Measurements from ENCODE around the gene RPS6KA4.
"Not testable (repeated sequence)": the region's sequence is repeated elsewhere in the genome, so short reads cannot be mapped to it uniquely, and the experiment has no call there.

RPS6KA4 gene

GRCh38 chr11:64385945-64386704 lies 27.2 kb downstream of the RPS6KA4 start:
- no peak for DNase-seq (ENCODE audit: low read depth, low spot score)

- DNase-seq (ENCODE audit: low read depth, low spot score), result no peak
Measured at GRCh38 chr11:64387916-64388315, 29.0 kb downstream of the RPS6KA4 start.

GRCh38 chr11:64388894-64389293 lies 29.9 kb downstream of the RPS6KA4 start:
- no peak for DNase-seq (ENCODE audit: low read depth, low spot score)

DNA sequence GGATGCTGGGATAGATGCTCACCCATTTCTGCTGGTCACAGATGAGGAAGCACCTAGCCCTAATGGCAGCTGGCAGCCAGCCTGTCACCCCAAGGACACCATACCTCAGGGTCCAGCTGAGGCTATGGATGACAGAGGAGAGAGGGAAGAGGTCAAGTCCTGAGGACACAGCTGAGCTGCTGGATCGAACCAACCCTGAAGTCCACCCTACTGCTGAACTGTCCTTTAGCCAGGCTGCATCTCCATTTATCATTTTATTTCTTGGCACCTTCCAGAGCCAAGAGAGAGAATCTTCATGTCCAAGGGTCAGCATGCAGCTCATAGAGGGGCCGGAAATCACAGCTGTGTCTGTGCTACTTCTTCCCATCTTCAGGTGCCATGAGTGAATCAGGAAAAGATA lies 30.9 kb downstream of the RPS6KA4 start:
- DNase-seq (ENCODE audit: low read depth, low spot score), result no peak

DNA sequence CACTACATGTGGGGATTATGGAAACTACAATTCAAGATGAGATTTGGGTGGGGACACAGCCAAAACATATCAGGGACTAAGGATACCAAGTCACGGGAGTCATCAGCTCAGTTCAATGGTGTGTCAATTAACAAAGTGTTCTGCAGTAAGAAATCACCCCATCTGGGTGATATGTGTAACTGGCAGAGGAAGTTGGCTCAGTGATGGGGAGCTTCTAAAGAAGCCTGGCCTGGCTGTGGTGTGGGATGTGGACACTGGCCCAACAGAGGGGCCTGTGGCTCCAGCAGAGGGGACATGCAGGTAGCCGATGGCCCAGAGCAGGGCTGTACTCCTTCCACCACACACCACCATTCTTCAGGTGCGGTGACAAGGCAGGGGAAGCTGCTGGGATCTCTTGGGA lies 31.6 kb downstream of the RPS6KA4 start:
- DNase-seq (ENCODE audit: low read depth, low spot score), result no peak

DNA sequence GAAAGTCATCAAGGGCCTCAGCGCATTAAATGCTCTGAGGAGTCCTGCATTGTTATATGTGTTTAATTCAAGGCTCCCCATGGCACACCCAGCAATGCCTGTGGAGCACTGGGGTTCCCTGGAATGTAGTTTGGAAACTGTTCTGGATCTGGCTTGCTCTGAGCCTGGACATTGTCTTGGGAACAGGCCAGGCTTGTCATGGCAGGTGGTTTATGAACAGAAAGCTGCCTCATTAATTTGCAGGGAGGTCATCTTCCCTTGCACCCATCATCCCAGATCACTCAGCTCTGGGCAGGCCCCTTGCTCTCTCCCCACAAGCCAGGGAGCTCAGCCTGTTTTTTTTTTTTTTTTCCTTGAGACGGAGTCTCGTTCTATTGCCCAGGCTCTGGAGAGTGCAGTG lies 32.9 kb downstream of the RPS6KA4 start:
- DNase-seq (ENCODE audit: low read depth, low spot score), result no peak

DNA sequence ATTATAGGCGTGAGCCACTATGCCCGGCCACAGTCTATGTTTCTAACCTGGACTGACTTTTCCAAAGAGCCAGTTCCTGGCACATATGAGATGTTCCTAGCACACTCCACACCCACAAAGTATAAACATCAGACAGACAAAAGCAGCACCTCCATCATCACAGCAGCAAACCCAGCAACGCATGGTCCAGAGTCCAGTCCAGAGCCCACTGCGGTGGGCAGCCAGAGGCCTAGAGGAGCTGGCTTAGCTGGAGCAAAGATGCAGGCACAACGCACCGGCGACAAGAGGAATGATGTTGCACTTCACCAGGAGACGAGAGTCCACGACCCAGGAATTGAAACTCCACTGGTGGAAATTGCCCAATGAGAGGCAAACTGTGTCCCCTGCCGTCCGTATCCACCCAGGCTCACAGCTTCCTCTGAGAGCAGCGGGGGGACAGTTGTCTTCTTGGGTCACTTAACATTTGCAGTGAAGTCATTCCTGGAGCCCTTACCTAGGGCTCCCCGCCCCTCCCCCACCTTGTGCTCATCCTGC lies 36.6 kb downstream of the RPS6KA4 start:
- no peak for DNase-seq (ENCODE audit: low read depth, low spot score)

DNA sequence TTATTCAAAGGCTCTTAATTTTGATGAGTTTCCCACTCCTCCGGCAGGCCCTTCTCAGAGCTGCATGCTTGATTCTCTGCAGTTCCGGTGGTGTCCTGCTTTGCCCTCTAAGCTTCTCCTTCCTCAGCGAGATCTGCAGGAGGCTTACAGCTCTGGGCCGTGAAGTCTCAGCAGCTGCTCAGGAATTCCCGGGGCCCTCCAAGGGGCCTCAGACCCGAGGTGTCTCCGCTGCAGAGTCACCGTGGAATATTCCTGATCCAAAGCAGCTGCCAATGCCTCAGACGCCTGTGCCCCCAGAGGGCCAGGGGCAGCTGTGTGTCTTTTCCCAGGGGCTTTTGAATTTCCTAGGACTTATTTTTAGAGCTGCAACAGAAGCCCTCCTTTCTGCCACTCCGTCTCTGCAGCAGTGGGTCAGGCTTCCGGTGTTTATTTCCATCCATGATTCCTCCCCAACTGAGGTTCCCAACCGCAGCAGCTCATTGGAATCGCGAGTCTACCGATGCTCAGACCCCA lies 37.2 kb downstream of the RPS6KA4 start:
- DNase-seq (ENCODE audit: low read depth, low spot score), result peak; percentile 75

- no peak for DNase-seq (ENCODE audit: low read depth, low spot score)
Measured at GRCh38 chr11:64400102-64400501, 41.1 kb downstream of the RPS6KA4 start.

GRCh38 chr11:64400667-64401066 lies 41.7 kb downstream of the RPS6KA4 start:
- no peak for DNase-seq (ENCODE audit: low read depth, low spot score)

GRCh38 chr11:64401775-64402174 lies 42.8 kb downstream of the RPS6KA4 start:
- no peak for DNase-seq (ENCODE audit: low read depth, low spot score)

DNA sequence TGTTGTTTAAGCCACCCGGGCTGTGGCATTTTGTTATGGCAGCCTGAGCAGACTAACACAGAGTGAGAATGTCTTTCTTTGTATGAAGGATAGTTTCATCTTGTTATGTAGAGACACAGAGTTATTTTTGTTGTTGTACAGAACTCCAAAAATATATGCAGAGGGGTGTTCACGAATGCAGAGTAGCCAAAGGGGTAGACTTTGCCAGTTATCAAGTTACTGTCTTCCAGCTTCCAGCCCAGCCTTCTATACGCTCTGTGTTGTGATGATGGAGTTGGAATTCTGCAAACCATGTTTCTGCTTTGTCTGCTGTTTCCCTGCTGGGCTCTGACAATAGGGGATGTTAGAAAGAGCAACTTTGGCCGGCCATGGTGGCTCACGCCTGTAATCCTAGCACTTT lies 44.1 kb downstream of the RPS6KA4 start:
- no peak for DNase-seq (ENCODE audit: low read depth, low spot score)

DNA sequence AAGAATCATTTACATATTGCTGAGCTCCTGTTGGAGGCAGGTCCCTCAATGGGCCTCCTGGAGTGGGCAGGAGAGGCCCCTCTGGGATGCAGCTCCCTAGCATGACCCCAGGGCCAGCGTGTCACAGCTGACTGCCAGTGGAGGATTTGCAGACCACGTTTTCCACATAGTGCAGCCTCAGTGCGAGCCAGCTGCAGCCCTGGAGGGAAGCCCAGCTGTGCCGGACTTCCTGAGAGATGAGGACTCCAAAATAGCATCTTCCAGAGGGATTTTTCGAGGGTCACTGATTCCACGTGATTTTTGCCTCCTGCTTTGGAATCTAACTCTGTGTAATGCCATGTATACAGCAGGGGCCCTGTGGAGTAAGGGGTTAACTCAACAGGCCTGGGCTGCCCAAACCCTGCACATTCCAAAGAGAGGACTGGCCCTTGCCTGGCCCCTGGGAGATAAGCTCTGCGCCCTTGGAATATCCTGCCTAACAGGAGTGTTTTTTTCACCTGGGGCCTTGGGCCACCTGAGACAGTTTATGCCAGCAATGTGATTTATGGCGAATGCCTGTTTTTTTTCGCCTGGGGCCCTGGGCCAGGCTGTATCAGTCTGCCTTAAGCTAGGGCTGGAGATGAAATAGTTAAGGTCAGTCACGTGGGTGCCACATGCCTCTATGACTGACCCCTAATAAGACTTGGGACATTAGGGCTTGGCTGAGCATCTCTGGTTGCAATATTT lies 47.4 kb downstream of the RPS6KA4 start:
- DNase-seq (ENCODE audit: low read depth, low spot score), result peak; percentile 94

DNA sequence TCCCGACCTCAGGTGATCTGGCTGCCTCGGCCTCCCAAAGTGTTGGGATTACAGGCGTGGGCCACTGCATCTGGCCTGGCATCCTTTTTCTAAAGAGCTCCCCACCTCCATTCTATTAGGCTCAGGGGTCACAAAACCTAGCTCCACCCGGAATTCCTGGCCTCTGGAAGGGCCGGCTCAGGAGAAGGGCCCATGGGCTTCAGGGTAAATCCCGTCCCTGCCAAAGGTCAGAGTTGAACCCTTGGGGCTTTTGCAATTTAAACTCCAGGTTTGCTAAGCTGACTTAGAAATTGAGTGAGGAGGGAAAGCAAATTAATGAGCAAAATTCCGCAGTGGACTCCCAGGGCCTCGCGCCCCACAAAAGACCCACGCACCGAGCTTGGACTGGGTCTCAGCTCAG lies 48.3 kb downstream of the RPS6KA4 start:
- DNase-seq (ENCODE audit: low read depth, low spot score), result peak; percentile 77

DNA sequence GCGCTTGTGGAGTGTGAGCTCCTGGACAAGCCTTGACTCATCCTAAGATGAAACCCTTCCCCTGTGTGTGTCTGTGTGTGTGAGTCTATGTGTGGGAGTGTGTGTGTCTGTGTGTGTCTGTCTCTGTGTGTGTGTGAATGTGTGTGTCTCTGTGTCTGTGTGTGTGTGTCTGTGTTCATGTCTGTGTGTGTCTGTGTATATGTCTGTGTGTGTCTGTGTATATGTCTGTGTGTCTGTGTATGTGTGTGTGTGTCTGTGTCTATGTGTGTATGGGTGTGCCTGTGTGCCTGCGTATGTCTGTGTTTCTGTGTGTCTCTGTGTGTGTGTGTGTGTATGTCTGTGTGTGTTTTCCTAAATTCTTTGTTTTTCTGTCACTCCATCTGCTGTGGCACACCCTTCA lies 48.7 kb downstream of the RPS6KA4 start:
- no peak for DNase-seq (ENCODE audit: low read depth, low spot score)

DNA sequence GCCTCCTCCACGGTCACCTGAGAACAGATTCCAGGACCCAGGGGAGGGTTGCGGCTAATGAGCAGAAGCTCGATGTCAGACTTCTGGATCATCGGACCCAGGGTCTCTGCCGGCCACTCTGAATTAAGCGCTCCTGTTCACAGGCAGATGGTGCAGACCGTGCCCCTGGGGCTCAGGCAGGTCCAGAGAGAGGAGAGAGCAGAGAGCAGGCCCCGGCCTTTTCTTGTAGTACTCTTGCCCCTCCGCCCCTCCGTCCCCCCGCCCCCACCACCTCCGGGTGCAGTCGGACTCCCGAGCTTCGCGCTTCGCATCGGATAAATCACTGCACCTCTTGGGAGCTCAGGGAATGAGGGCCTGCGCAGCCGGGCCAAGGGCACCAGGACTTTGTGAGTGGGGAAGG lies 50.3 kb downstream of the RPS6KA4 start:
- DNase-seq (ENCODE audit: low read depth, low spot score), result no peak

DNA sequence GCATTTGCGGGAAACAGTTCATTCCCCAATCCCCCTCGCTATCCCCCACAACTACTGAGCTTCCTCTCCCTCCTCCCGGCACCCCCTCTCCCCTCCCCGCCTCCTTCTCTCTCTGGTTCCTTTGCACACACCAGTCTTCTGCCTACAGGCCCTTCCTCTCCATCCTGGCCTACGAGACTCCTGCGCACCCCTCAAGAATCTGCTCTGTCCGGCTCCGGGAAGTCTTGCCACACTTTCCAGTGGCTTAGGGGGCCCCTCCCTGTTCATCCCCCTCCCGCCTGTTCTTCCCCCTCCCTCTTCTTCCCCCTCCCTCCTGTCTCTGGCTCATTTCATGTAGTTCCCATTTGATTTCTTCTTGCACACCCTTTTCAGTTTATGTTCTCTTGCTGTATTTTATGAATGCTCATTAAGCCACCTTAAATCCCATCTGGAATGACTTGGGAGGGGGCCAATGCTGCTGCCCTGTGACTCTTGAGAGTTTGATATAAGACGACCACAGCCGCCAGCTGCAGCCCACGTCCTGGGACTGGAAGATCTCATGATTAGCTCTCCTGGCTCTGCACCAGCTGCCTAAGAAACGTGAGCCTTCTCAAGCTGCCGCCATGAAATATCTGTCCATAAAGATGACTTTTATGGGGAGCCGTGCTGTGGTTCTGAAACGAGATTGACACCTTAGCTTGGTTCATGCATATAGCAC lies 50.9 kb downstream of the RPS6KA4 start:
- DNase-seq (ENCODE audit: low read depth, low spot score), result no peak

GRCh38 chr11:64410404-64410734 lies 51.4 kb downstream of the RPS6KA4 start:
- DNase-seq (ENCODE audit: low read depth, low spot score), result no peak

DNA sequence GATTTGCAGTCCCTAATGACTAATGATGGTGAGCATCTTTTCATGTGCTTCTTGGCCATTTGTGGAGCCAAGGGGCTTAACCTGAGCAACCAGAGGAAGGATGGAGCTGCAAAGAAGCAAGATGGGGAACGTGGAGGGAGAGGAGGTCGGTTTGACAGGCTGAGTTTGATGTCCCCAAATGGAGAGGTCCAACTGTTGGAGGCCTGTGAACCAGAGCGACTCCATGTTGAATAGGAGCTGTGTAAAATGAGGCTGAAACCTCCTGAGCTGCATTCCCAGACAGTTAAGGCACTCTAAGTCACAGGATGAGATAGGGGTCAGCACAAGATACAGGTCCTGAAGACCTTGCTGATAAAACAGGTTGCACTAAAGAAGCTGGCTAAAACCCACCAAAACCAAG lies 54.5 kb downstream of the RPS6KA4 start:
- no peak for DNase-seq (ENCODE audit: low read depth, low spot score)

- DNase-seq (ENCODE audit: low read depth, low spot score), result peak; percentile 38
Measured at GRCh38 chr11:64415286-64415685, 56.3 kb downstream of the RPS6KA4 start.

GRCh38 chr11:64415996-64416728 lies 57.2 kb downstream of the RPS6KA4 start:
- no peak for DNase-seq (ENCODE audit: low read depth, low spot score)

DNA sequence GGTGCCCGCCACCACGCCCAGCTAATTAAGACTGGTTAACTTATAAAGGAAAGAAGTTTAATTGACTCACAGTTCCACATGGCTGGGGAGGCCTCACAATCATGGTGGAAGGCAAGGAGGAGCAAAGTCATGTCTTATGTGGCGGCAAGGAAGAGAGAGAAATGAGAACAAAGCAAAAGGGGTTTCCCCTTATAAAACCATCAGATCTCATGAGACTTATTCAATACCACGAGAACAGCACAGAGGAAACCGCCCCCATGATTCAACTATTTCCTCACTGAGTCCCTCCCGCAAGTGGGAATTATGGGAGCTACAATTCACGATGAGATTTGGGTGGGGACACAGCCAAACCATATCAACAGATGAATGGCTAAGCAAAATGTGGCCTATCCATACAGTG lies 59.3 kb downstream of the RPS6KA4 start:
- not testable (repeated sequence) for DNase-seq (ENCODE audit: low read depth, low spot score)
